GM10847 (cell line): Measurements from ENCODE around the gene DNAL1.

ENCODE experiments used
- POLR2A ChIP-seq: IDR thresholded peaks from 2 replicates; pipeline ENCODE4 v1.6.1; 2011; ENCODE audit not compliant: insufficient read length; ENCODE audit errors: extremely low read depth

Gene DNAL1

DNA sequence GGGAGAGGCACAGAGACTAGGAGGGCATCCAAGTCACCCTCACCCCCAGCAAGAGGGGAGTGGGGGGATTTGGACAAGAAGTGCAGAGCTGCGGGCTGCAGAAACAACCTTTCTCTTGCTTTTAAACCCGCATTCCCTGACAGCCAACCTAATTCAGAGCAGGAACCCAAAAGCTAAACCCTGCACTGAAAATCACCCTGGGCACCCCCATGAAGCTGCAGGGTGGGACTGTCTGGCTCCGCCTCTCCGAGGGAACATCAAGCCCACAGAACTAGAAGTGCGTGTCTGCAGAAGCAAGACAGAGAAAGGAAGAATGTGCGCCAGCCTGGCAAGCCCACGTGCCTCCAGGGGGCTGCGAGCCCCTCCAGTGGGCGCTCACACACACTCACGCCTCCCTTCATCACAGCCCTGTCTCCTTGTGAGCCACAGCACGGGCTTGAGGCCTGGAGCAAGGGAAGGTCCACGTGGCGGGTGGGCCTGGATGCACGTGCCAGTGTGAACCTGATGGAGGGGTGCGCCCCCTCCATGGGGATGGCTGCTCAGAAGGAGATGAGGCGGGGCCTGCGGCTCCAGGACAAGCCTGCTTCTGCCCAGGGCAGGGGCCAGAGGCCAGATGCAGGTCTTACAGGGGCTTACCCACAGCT, 97.2 kb downstream of the DNAL1 start:
- TF ChIP-seq POLR2A: no peak

DNA sequence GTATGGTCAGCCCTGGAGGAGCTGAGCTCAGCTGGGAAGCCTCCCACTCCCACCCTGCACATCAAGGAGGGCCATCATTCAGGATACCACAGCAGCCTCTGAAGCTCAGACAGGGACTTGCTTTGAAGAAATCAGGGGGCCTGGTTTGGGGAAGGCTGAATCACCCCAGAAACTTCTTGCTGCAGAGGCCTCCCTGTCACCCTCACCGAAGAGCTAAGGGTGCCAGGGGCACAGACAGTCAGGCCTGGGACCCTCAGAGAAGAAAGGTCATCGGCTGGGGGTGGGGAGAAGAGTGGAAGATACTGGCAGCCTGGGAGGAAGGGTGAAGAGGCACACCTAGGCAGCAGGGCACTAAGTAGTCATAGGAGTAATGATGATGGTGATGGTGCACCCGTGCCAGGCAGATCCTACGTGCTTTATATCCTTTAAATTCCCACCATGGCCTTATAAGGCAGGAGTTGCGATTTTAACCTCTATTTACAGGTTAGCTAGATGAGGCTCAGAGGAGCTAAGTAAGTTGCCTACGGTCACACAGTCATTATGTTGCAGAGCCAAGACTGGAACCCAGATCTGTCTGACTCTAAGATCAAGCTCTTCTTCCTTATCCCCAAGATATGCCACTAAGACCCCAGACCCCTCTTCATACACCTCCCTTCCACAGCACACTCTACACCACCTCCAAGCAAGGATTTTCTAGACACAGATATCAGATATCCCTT, 97.9 kb downstream of the DNAL1 start:
- TF ChIP-seq POLR2A: no peak

- no peak for TF ChIP-seq POLR2A
These were observed 98.7 kb downstream of the DNAL1 start for GRCh38 chr14:73743431-73743931.

DNA sequence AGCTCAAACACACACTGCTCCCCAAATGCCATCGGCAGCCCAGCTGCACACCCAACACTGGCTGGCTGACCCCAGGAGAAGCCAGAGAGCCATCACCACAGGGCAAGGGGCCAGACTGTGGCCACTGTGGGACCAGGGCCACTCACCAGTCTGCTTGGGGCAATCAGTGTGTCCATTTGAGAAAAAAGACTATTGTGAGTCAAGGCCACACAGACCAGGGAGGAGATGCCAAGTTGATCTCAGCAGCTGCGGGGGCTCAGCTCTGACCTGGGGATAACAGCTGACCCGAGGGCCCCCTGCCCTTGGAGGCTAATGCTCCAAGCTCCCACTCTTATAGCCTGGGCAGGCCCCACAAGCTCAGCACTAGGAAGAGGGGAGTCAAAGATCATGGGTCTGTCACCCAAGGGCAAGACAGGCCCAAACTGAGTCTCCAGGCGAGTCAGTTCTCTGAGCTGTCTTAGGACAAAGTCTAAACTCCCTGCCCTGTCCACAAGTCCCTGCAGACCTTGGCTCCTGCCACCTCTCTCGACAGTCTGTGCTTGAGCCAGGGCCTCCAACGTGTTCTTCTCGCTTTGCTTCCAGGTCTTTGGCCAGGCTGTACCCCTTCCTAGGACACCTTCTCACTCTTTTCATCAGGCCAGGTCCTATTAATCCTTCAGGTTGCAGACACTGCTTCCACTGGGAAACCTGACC, 99.5 kb downstream of the DNAL1 start:
- TF ChIP-seq POLR2A: no peak

- no peak for TF ChIP-seq POLR2A
These were observed 100.2 kb downstream of the DNAL1 start for GRCh38 chr14:73744874-73745529.

DNA sequence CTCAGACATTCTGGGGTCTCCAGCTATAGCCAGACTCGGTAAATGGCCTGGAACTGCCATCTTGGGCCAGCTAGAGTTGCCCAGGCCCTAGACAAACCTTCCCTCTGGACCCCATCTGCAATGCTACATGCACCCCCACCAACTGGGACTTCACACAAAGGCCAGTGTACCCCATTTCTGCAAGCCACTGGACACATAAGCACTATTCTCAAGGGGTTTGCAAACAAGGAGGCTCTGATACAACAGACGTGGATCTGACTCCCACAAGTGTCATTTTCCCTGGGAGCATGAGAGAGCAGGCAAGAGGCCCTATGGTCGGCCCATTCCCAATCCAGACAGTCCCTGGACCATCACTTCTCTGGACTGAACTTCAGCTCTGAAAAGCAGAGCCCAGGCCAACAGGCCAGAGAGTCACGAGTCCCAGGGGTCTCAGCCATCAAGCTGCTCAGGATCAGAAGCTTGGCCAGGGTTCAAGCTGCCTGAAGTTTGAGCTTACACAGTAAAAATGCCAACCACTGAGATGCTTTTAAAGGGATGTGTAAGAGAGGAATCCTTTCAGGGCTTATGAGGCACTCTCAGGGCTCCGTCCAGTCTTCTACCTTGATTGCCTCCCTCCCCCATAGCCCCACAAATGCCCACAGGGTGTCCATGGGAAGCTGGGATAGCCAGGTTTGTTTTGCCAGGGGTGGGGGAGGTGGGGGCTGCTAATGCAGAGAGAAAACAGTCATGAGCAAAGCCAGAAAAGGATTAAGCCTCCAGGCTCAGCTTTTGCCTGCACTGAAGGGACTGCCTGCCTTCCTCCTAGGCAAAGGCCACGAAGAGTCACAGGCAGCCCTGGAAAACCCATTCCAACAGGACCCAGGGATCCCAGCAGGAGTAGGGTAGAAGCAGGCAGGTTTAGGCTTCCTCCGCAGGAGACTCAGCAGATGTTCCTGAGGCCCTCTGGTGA, 101.1 kb downstream of the DNAL1 start:
- no peak for TF ChIP-seq POLR2A

DNA sequence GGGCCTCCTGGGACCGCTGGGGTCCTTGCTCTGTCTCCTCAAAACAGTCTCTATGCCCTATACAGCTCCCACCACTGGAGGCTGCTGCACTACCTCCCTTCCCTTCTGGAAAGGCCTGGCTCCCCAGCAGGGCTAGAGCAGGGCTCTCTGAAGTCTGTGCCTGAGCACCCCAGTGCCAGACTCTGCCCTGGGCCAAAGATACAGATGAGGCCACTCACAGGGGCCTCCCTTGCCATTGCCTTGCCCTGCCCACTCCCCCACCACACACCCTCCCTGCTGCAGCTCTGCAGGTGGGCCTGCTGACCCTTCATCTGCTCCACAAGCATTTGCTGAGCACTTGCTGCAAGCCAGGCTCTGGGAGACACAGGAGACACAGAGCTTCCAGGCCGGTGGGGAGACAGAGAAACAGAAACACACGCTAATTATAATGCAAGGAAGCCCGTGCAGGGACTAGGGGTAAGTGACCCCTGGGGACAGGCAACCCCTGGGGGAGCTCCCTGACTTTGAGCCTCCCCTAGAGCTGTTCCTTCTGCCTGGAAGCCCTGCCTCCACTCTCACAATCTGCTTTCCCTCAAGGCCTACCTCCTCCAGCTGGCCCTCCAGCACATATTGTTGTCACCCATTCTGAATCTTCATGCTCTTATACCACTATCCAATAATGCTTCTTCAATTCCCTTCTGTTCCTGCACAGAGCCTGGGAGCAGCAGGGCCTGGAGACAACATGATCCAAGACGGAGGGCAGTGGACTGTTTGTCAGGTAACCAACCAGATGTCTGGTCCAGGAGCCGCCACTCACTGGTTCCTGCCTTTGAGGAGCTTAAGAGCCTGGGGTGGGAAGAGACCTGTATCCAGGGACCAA, 102.0 kb downstream of the DNAL1 start:
- no peak for TF ChIP-seq POLR2A

- no peak for TF ChIP-seq POLR2A
These were observed 102.8 kb downstream of the DNAL1 start for GRCh38 chr14:73747379-73748211.

DNA sequence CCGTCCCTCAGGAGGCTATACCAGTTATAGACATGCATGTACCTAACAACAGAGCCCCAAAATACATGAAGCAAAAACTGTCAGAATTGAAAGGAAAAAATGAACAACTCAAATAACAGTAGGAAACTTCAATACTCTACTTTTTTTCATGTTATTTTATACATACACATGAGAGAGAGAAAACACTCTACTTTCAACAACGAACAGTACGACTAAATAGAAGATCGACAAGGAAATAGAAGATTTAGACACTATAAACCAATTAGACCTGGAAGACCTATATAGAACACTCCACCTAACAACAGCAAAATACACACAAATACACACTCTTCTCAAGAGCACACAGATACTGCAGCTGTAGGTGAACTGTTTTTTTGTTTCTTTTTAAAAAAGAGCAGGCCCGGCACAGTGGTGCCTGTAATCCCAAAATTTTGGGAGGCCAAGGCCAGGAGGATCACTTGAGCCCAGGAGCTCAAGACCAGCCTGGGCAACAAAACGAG, 104.1 kb downstream of the DNAL1 start:
- TF ChIP-seq POLR2A: no peak

- TF ChIP-seq POLR2A: no peak
These were observed 105.1 kb downstream of the DNAL1 start for GRCh38 chr14:73749706-73750530.

DNA sequence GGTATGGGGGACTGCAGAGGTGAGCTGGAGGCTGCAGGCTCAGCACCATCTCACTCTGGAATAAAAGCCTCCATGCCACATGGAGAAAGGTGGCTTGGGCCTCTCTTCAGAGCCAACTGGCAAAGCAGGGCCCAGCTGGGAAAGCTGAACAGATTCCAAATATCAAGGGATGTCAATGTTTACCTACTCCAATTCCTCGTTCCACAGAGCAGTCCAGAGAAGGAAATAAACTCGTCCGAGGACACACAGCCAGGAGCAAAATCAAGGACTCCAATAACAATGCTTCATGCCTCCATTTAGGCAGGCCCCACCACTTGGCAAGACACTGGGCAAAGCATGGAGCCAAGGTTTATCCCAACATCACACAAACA, 105.7 kb downstream of the DNAL1 start:
- TF ChIP-seq POLR2A: no peak
